ENCODE results near the gene RPL36. TPM values are rescaled to one million over a fixed set of nuclear protein-coding genes. Genes with fewer than 3 reads are reported as not detected.

Gene RPL36
- total RNA-seq, 4 donors from 2014 or later = 461 to 719 (median 614) TPM

- TF ChIP-seq POLR2A (IDR thresholded peaks at IDR 0.05; ENCODE audit: low read depth) (no peak), EP300 (IDR thresholded peaks at IDR 0.05) (no peak), CTCF (IDR thresholded peaks at IDR 0.05) (no peak), POLR2AphosphoS5 (IDR thresholded peaks at IDR 0.05) (no peak)
- intact Hi-C loops (cut with DNase I) = no loop called here
- no peak overlapping the region for H3K4me3 ChIP-seq
- no peaks in the 10 kb centered on the region for H3K9me3 ChIP-seq
- 98% methylated on average over 8 of the region's 9 CpGs for WGBS
- no peak for DNase-seq (ENCODE audit: extremely low spot score)
- H3K27me3 ChIP-seq = no peaks in the 10 kb centered on the region
- peaks cover 40 to 71% (median 62%) of the 10 kb centered on the region in 4 donors for H3K36me3 ChIP-seq
- H3K4me1 ChIP-seq = peaks cover 10 to 20% (median 13%) of the 10 kb centered on the region in 4 donors
- H3K27ac ChIP-seq (replicated peaks in 1 of 4) = no peak overlapping the region
Observed at GRCh38 chr19:5713228-5713627, 23.1 kb downstream of the RPL36 start.

GRCh38 chr19:5714816-5715215, 24.7 kb downstream of the RPL36 start:
- intact Hi-C loops (cut with DNase I) = no loop called here
- Histone ChIP-seq H3K36me3 (peaks cover 39 to 55% (median 48%) of the 10 kb centered on the region in 4 donors), H3K4me1 (peaks cover 22 to 34% (median 24%) of the 10 kb centered on the region in 4 donors), H3K4me3 (no peak overlapping the region), H3K9me3 (no peaks in the 10 kb centered on the region), H3K27me3 (no peaks in the 10 kb centered on the region), H3K27ac (replicated peaks in 1 of 4) (no peak overlapping the region)
- TF ChIP-seq POLR2AphosphoS5 (IDR thresholded peaks at IDR 0.05) = no peak
- no peak for TF ChIP-seq EP300 (IDR thresholded peaks at IDR 0.05)
- no peak for TF ChIP-seq CTCF (IDR thresholded peaks at IDR 0.05)
- DNase-seq (ENCODE audit: extremely low spot score) = no peak
- WGBS = 84% methylated on average over 10 of the region's 10 CpGs

GRCh38 chr19:5717215-5717935, 27.3 kb downstream of the RPL36 start:
- 84% methylated on average over 8 of the region's 8 CpGs for WGBS
- Histone ChIP-seq H3K9me3 (no peaks in the 10 kb centered on the region), H3K4me3 (no peak overlapping the region), H3K27ac (replicated peaks in 1 of 4) (no peak overlapping the region), H3K27me3 (no peaks in the 10 kb centered on the region), H3K36me3 (peaks cover 19 to 30% (median 26%) of the 10 kb centered on the region in 4 donors), H3K4me1 (peaks cover 25 to 42% (median 32%) of the 10 kb centered on the region in 4 donors)
- no peak for DNase-seq (ENCODE audit: extremely low spot score)
- TF ChIP-seq EP300 (IDR thresholded peaks at IDR 0.05) (no peak), CTCF (IDR thresholded peaks at IDR 0.05) (no peak), POLR2A (IDR thresholded peaks at IDR 0.05; ENCODE audit: low read depth) (no peak), POLR2AphosphoS5 (IDR thresholded peaks at IDR 0.05) (no peak)
- intact Hi-C loops (cut with DNase I) = no loop called here

- H3K27ac ChIP-seq (replicated peaks in 1 of 4) = peak overlapping the region in 3 of 4 donors; percentile 97 to 98 (median 97)
- 70% methylated on average over 14 of the region's 14 CpGs for WGBS
Observed at GRCh38 chr19:5718037-5718578, 28.0 kb downstream of the RPL36 start.

More at GRCh38 chr19:5718037-5718578, 28.0 kb downstream of the RPL36 start:
- intact Hi-C loops (cut with DNase I) = no loop called here
- peak overlapping the region in 2 of 4 donors; percentile 96 to 97 for H3K4me3 ChIP-seq
- H3K27me3 ChIP-seq = no peaks in the 10 kb centered on the region
- TF ChIP-seq EP300 (IDR thresholded peaks at IDR 0.05) (no peak), POLR2AphosphoS5 (IDR thresholded peaks at IDR 0.05) (no peak), CTCF (IDR thresholded peaks at IDR 0.05) (no peak), POLR2A (IDR thresholded peaks at IDR 0.05; ENCODE audit: low read depth) (no peak)
- DNase-seq (ENCODE audit: extremely low spot score) = no peak
- peaks cover 25 to 42% (median 32%) of the 10 kb centered on the region in 4 donors for H3K4me1 ChIP-seq
- no peaks in the 10 kb centered on the region for H3K9me3 ChIP-seq
- H3K36me3 ChIP-seq = peaks cover 12 to 22% (median 20%) of the 10 kb centered on the region in 4 donors
